Measurements from ENCODE around the gene EEF1E1. TPM values are rescaled to one million over a fixed set of nuclear protein-coding genes. Genes with fewer than 3 reads are reported as not detected.
A peak's percentile ranks its signal among the peaks of the same experiment; 100 is the strongest.

The EEF1E1 gene
- total and polyA plus RNA-seq, 9 of the 15 experiments (the other 6 are each of a cell fraction or from before 2014, with no cell fraction given), result 135 to 1,355 (median 327) TPM

GRCh38 chr6:8064638-8065518, 37.5 kb downstream of the EEF1E1 start:
- no peaks in the 10 kb centered on the region for H3K9me1 ChIP-seq (ENCODE audit: control insufficient read depth, insufficient read depth, low read length)
- H3K9me3 ChIP-seq (replicated peaks; ENCODE audit: control insufficient read depth, insufficient read depth, low read depth, low read length), result 0 out of 2 replicates have a peak, but pooled peaks cover 2% of the 10 kb centered on the region
- H3K9ac ChIP-seq (ENCODE audit: insufficient read depth in 1 of 2, low read depth in 2 of 2, low read length in 2 of 2), result peak overlapping the region in 1 of 2 experiments; percentile 95; a peak in 2 of 4 replicates
- H4K20me1 ChIP-seq (replicated peaks; ENCODE audit: control insufficient read depth, insufficient read depth, low read length), result no peaks in the 10 kb centered on the region
- POLR2A ChIA-PET, result interaction anchor here (0.6 to 2.4 kb wide), 4 partner anchors 12 to 104 kb away, joined by 3 to 12 read pairs (median 8); no protein-coding TSS in a partner anchor
- H3K27ac ChIP-seq (ENCODE audit: extremely low read depth, low read depth, low read length), result peak overlapping the region; percentile 81
- H3K4me1 ChIP-seq (replicated peaks in 1 of 2; ENCODE audit: control insufficient read depth in 2 of 2, insufficient read depth in 2 of 2, low read length in 2 of 2), result peaks cover 7 to 13% of the 10 kb centered on the region in 2 experiments
- DNase-seq (ENCODE audit: extremely low read depth in 1 of 4, low spot score in 3 of 4) (peak in 1 of 4 experiments; percentile 28), FAIRE-seq (no peak), ATAC-seq (no peak)
- in situ Hi-C loops (cut with MboI), result no loop called here
- TSS peak; percentile 80 for BruUV-seq (replicated peaks)
- CTCF ChIA-PET (ENCODE audit: low intra/inter-chr PET ratio), result no interaction called here
- intact Hi-C loops (cut with micrococcal nuclease), result loop anchor here (2.0 to 5.0 kb wide), 5 partner anchors 38 to 343 kb away; partner anchors contain the start of genes EEF1E1 and TXNDC5
- H3K4me2 ChIP-seq (ENCODE audit: insufficient read depth, low read length), result peak overlapping the region; percentile 99
- H3K79me2 ChIP-seq (ENCODE audit: control insufficient read depth, insufficient read depth, low read length), result peaks cover 24% of the 10 kb centered on the region
- peak overlapping the region; percentile 96 for H2AFZ ChIP-seq (ENCODE audit: low read depth, low read length)
- H3K36me3 ChIP-seq (ENCODE audit: control insufficient read depth, insufficient read depth, low read length), result peaks cover 24% of the 10 kb centered on the region
- whole genome bisulfite sequencing (ENCODE audit: insufficient coverage, low coverage, missing lambda C conversion rate), result 65% methylated on average over 7 of the region's 7 CpGs
- peak overlapping the region; percentile 78 for H3K4me3 ChIP-seq
- H3K27me3 ChIP-seq (ENCODE audit: control insufficient read depth in 2 of 2, insufficient read depth in 2 of 2, low read length in 2 of 2), result no peaks in the 10 kb centered on the region; a peak in 1 of 5 replicates
- TF ChIP-seq ZNF766 (CRISPR knock-in tag; conservative IDR thresholded peaks at IDR 0.05) (0 out of 2 replicates have a peak, but pooled peaks have one; percentile 15), FOXK2 (conservative IDR thresholded peaks at IDR 0.05 in 1 of 2, IDR thresholded peaks at IDR 0.05 in 1 of 2; ENCODE audit: low read depth in 2 of 2) (0 out of 4 replicates have a peak, but pooled peaks of 1 of the 2 experiments have one; percentile 8), ELF1 (tag; IDR thresholded peaks at IDR 0.05) (peak; percentile 64), NR2F6 (CRISPR knock-in tag; IDR thresholded peaks at IDR 0.05) (no peak), ATF3 (IDR thresholded peaks at IDR 0.05) (no peak), ATF3 (CRISPR knock-in tag; conservative IDR thresholded peaks at IDR 0.05) (0 out of 2 replicates have a peak, but pooled peaks have one; percentile 4), NFRKB (IDR thresholded peaks at IDR 0.05; ENCODE audit: low read depth) (0 out of 2 replicates have a peak, but pooled peaks have one; percentile 68), BCL6 (CRISPR knock-in tag; IDR thresholded peaks at IDR 0.05) (peak; percentile 13; the same call in 1 of the 2 replicates), CBX1 (IDR thresholded peaks at IDR 0.05; ENCODE audit: low read depth) (0 out of 2 replicates have a peak, but pooled peaks have one; percentile 8), ZNF239 (CRISPR knock-in tag; IDR thresholded peaks at IDR 0.05) (no peak), ZNF639 (CRISPR knock-in tag; conservative IDR thresholded peaks at IDR 0.05 in 1 of 2, IDR thresholded peaks at IDR 0.05 in 1 of 2) (peak in 1 of 2 experiments; percentile 73; a peak in 1 of 4 replicates), KDM4B (IDR thresholded peaks at IDR 0.05; ENCODE audit: borderline replicate concordance in 2 of 2, low read depth in 1 of 2) (0 out of 4 replicates have a peak, but pooled peaks of 1 of the 2 experiments have one; percentile 81), ARNT (IDR thresholded peaks at IDR 0.05) (0 out of 4 replicates have a peak, but pooled peaks of 1 of the 2 experiments have one; percentile 21), CBX3 (IDR thresholded peaks at IDR 0.05; ENCODE audit: borderline replicate concordance in 1 of 2, low read length in 2 of 2) (peak in 1 of 2 experiments; percentile 2; a peak in 1 of 3 replicates), RAD21 (CRISPR knock-in tag; conservative IDR thresholded peaks at IDR 0.05 in 1 of 2, IDR thresholded peaks at IDR 0.05 in 1 of 2) (peak; percentile 4 to 14; a peak in 2 of 4 replicates), POLR2H (tag; IDR thresholded peaks at IDR 0.05; ENCODE audit: low read depth) (peak; percentile 81), ZNF589 (CRISPR knock-in tag; IDR thresholded peaks at IDR 0.05; ENCODE audit: low read depth) (0 out of 2 replicates have a peak, but pooled peaks have one; percentile 46)
